ENCODE results near the gene SLC16A14.

DNA sequence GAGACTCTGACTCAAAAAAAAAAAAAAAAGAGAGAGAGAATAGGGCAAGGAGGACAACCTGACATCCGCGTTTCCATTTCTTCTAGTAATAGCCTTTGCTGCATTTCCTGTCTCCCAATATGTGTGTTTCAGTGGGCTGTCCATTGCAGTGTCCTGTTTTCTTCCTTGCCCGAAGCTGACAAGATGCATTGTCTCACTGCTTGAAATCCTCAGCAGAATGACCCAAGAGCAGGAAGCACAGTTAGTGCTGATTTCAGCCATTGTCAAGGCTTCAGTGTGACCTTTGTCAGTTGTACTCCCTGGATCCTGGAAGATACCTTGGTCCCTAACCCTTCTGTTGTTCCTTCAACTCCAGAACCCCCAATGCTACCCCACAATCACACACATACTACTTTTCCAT, 71.2 kb downstream of the SLC16A14 start:
- TF ChIP-seq TAF1 (IDR thresholded peaks at IDR 0.05; ENCODE audit: low read depth, low read length): no peak
- TF ChIP-seq HDAC6 (IDR thresholded peaks at IDR 0.05; ENCODE audit: low read depth, low read length): no peak
